ENCODE data around the gene KDM2A. TPM values are rescaled to one million over a fixed set of nuclear protein-coding genes. Genes with fewer than 3 reads are reported as not detected.

KDM2A gene
- total and polyA plus RNA-seq, 2 of the 13 experiments (the other 11 are each of a cell fraction or from before 2014, with no cell fraction given): 31.3 to 31.4 TPM

DNA sequence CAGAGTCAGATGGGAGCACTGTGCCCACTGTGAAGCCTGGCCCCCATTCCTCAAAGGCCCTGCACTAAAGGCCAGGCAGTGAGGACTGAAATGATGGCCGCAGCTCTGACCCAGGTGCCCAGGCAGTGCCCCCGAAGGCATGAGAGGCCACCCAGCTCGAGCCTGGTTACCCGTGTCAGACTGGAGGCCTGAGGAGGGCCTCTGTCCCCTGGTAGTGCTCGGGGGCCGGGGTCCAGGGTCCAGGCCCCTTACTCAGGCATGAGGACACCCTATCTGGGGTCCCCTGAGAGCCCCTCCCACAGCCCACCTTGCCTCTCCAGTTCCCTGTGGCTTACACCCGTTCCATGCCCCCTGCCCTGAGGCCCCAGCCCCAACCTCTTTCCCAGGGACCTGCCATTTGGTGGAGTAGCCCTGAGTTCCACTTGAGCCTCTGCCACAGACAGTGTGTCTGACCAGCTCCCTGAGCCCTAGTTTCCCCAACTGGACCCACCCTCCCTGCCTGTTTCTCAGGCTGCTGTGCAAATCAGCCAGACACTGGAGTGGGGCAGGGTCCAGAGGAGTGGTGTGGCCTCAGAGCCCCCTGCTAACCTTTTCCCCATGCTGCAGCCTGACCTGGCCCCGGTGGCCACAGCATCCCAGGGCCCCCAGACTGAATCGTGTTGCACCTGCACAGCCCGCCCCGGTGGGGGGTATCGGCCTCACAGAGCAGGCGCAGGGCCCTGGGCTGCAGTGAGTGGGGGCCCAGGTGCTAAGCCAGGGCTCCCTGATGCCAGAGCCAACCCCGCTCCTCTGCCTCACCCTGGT, 159.3 kb downstream of the KDM2A start:
- POLR2A ChIA-PET: interaction anchor here (1.7 kb wide), 1 partner anchor 10 kb away, joined by 8 read pairs; the partner anchor contains the start of gene ANKRD13D

More for the DNA sequence above, 159.3 kb downstream of the KDM2A start:
- peaks cover 33 to 75% of the 10 kb centered on the region in 2 experiments; a peak in 4 of 5 replicates for H3K36me3 ChIP-seq (replicated peaks in 1 of 2; ENCODE audit: control insufficient read depth in 1 of 2, insufficient read depth in 2 of 2, low read length in 2 of 2)
- 97% methylated on average over 4 of the region's 14 CpGs for WGBS (ENCODE audit: low lambda C conversion rate)
- FAIRE-seq: no peak
- peaks cover 20% of the 10 kb centered on the region; the same call in 1 of the 2 replicates for H4K20me1 ChIP-seq (ENCODE audit: insufficient read depth, low read length)
- CTCF ChIA-PET (ENCODE audit: low intra/inter-chr PET ratio, low total read pairs): no interaction called here
- intact Hi-C loops (cut with micrococcal nuclease; ENCODE audit: unreplicated experiment) (no loop called here), in situ Hi-C loops (cut with HindIII; ENCODE audit: extremely low pct_ligation_motif_present, low pct_unique_long_range_greater_than_20kb) (no loop called here)
- H3K4me3 ChIP-seq (replicated peaks in 1 of 3; ENCODE audit: insufficient read depth in 1 of 3, low read depth in 2 of 3, low read length in 3 of 3): no peak overlapping the region
- no peak overlapping the region for H2AFZ ChIP-seq (ENCODE audit: low read length)
- no peaks in the 10 kb centered on the region for H3K27me3 ChIP-seq (ENCODE audit: control insufficient read depth in 1 of 2, insufficient read depth in 2 of 2, low read length in 2 of 2)
- no peak for DNase-seq (ENCODE audit: low spot score)
- H3K4me2 ChIP-seq (ENCODE audit: low read depth, low read length): no peak overlapping the region
- H3K9ac ChIP-seq (ENCODE audit: insufficient read depth, low read depth, low read length): no peak overlapping the region
- peaks cover 6% of the 10 kb centered on the region; the same call in 1 of the 2 replicates for H3K4me1 ChIP-seq (ENCODE audit: insufficient read depth, low read length)
- no TSS peak for BruUV-seq (replicated peaks)
- TF ChIP-seq ZSCAN31 (CRISPR knock-in tag; IDR thresholded peaks at IDR 0.05; ENCODE audit: low read depth) (no peak), ZNF737 (CRISPR knock-in tag; IDR thresholded peaks at IDR 0.05; ENCODE audit: borderline replicate concordance) (no peak), ZNF761 (CRISPR knock-in tag; conservative IDR thresholded peaks at IDR 0.05) (no peak), NFE2L1 (CRISPR knock-in tag; IDR thresholded peaks at IDR 0.05; ENCODE audit: borderline replicate concordance) (no peak), ZFP90 (CRISPR knock-in tag; IDR thresholded peaks at IDR 0.05; ENCODE audit: borderline replicate concordance) (no peak), NRL (CRISPR knock-in tag; IDR thresholded peaks at IDR 0.05; ENCODE audit: borderline replicate concordance) (no peak), ZC3H13 (CRISPR knock-in tag; IDR thresholded peaks at IDR 0.05) (no peak), ZFYVE20 (CRISPR knock-in tag; IDR thresholded peaks at IDR 0.05; ENCODE audit: borderline replicate concordance, low read depth) (no peak)
- TF ChIP-seq, protein P1, sequence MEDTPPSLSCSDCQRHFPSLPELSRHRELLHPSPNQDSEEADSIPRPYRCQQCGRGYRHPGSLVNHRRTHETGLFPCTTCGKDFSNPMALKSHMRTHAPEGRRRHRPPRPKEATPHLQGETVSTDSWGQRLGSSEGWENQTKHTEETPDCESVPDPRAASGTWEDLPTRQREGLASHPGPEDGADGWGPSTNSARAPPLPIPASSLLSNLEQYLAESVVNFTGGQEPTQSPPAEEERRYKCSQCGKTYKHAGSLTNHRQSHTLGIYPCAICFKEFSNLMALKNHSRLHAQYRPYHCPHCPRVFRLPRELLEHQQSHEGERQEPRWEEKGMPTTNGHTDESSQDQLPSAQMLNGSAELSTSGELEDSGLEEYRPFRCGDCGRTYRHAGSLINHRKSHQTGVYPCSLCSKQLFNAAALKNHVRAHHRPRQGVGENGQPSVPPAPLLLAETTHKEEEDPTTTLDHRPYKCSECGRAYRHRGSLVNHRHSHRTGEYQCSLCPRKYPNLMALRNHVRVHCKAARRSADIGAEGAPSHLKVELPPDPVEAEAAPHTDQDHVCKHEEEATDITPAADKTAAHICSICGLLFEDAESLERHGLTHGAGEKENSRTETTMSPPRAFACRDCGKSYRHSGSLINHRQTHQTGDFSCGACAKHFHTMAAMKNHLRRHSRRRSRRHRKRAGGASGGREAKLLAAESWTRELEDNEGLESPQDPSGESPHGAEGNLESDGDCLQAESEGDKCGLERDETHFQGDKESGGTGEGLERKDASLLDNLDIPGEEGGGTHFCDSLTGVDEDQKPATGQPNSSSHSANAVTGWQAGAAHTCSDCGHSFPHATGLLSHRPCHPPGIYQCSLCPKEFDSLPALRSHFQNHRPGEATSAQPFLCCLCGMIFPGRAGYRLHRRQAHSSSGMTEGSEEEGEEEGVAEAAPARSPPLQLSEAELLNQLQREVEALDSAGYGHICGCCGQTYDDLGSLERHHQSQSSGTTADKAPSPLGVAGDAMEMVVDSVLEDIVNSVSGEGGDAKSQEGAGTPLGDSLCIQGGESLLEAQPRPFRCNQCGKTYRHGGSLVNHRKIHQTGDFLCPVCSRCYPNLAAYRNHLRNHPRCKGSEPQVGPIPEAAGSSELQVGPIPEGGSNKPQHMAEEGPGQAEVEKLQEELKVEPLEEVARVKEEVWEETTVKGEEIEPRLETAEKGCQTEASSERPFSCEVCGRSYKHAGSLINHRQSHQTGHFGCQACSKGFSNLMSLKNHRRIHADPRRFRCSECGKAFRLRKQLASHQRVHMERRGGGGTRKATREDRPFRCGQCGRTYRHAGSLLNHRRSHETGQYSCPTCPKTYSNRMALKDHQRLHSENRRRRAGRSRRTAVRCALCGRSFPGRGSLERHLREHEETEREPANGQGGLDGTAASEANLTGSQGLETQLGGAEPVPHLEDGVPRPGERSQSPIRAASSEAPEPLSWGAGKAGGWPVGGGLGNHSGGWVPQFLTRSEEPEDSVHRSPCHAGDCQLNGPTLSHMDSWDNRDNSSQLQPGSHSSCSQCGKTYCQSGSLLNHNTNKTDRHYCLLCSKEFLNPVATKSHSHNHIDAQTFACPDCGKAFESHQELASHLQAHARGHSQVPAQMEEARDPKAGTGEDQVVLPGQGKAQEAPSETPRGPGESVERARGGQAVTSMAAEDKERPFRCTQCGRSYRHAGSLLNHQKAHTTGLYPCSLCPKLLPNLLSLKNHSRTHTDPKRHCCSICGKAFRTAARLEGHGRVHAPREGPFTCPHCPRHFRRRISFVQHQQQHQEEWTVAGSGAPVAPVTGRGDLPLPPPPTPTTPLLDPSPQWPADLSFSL (CRISPR knock-in tag; IDR thresholded peaks at IDR 0.05): no peak
- TF ChIP-seq, protein P2, sequence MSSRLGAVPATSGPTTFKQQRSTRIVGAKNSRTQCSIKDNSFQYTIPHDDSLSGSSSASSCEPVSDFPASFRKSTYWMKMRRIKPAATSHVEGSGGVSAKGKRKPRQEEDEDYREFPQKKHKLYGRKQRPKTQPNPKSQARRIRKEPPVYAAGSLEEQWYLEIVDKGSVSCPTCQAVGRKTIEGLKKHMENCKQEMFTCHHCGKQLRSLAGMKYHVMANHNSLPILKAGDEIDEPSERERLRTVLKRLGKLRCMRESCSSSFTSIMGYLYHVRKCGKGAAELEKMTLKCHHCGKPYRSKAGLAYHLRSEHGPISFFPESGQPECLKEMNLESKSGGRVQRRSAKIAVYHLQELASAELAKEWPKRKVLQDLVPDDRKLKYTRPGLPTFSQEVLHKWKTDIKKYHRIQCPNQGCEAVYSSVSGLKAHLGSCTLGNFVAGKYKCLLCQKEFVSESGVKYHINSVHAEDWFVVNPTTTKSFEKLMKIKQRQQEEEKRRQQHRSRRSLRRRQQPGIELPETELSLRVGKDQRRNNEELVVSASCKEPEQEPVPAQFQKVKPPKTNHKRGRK (CRISPR knock-in tag; IDR thresholded peaks at IDR 0.05): no peak
- no peaks in the 10 kb centered on the region for H3K9me3 ChIP-seq (ENCODE audit: low read length)
- ATAC-seq: no peak
- H3K27ac ChIP-seq (ENCODE audit: extremely low read length, insufficient read depth, low read length): no peak overlapping the region
- peaks cover 11% of the 10 kb centered on the region for H3K79me2 ChIP-seq (ENCODE audit: insufficient read depth, low read length)
